Activated T-cell treated with anti-CD3 and anti-CD28 coated beads, Interleukin-2, amount 50 U/mL, for 4 hours (primary cell): ENCODE measurements around the gene PPFIBP1. TPM values are rescaled to one million over a fixed set of nuclear protein-coding genes. Genes with fewer than 3 reads are reported as not detected.
"Not testable (repeated sequence)": the region's sequence is repeated elsewhere in the genome, so short reads cannot be mapped to it uniquely, and the experiment has no call there.

Source experiments
- ATAC-seq, 2 donors: fragments of 200-7000 bp; cut with Tn5 transposase; one replicate each; pipeline ENCODE4 v1.10.0; 2021
- DNase-seq: peaks from one replicate; pipeline ENCODE4 v3.0.0-alpha.2; 2020
- H3K27me3 Mint-ChIP-seq: one replicate; pipeline ENCODE4 v1.8.0; 2021; ENCODE audit warnings: low read depth, mixed read lengths
- H3K36me3 Mint-ChIP-seq: one replicate; pipeline ENCODE4 v1.8.0; 2022; ENCODE audit warnings: mixed read lengths; ENCODE audit not compliant: insufficient read depth
- H3K4me1 Mint-ChIP-seq: one replicate; pipeline ENCODE4 v1.8.0; 2021; ENCODE audit warnings: low read depth, mixed read lengths
- H3K4me3 Mint-ChIP-seq: one replicate; pipeline ENCODE4 v1.8.0; 2021; ENCODE audit warnings: mild to moderate bottlenecking, moderate library complexity, mixed read lengths
- H3K9me3 Mint-ChIP-seq: one replicate; pipeline ENCODE4 v1.8.0; 2021; ENCODE audit warnings: mixed read lengths
- total RNA-seq, 3 donors: library from RNA; stranded (reverse); gene quantifications; one replicate each; pipeline ENCODE4 v1.2.1, GENCODE V29; 2021

Gene PPFIBP1
- total RNA-seq, 3 donors from 2014 or later = 7.4 to 11.6 (median 10.9) TPM

GRCh38 chr12:27577688-27578087, 53.7 kb downstream of the PPFIBP1 start:
- H3K36me3 Mint-ChIP-seq = peaks cover 1% of the 10 kb centered on the region
- no peaks in the 10 kb centered on the region for H3K9me3 Mint-ChIP-seq
- DNase-seq = no peak
- H3K4me1 Mint-ChIP-seq = peaks cover 2% of the 10 kb centered on the region
- H3K27me3 Mint-ChIP-seq = no peaks in the 10 kb centered on the region
- no peak for ATAC-seq
- no peak overlapping the region for H3K4me3 Mint-ChIP-seq

- ATAC-seq (no peak), DNase-seq (no peak)
- Mint-ChIP-seq H3K4me3 (no peak overlapping the region), H3K36me3 (peaks cover 1% of the 10 kb centered on the region), H3K9me3 (no peaks in the 10 kb centered on the region), H3K4me1 (peaks cover 2% of the 10 kb centered on the region), H3K27me3 (no peaks in the 10 kb centered on the region)
Observed at GRCh38 chr12:27578689-27579372, 54.8 kb downstream of the PPFIBP1 start.

GRCh38 chr12:27580561-27581330, 56.7 kb downstream of the PPFIBP1 start:
- H3K36me3 Mint-ChIP-seq = peaks cover 1% of the 10 kb centered on the region
- no peak for ATAC-seq

GRCh38 chr12:27581331-27581671, 57.3 kb downstream of the PPFIBP1 start:
- not testable (repeated sequence) for H3K27me3 Mint-ChIP-seq, H3K9me3 Mint-ChIP-seq, H3K4me1 Mint-ChIP-seq, DNase-seq, H3K36me3 Mint-ChIP-seq, H3K4me3 Mint-ChIP-seq
- peak in 1 of 2 donors; percentile 10 for ATAC-seq

More at GRCh38 chr12:27580561-27581330, 56.7 kb downstream of the PPFIBP1 start:
- DNase-seq = no peak
- Mint-ChIP-seq H3K4me3 (no peak overlapping the region), H3K9me3 (no peaks in the 10 kb centered on the region), H3K4me1 (peaks cover 2% of the 10 kb centered on the region), H3K27me3 (no peaks in the 10 kb centered on the region)

- not testable (repeated sequence) for DNase-seq, H3K9me3 Mint-ChIP-seq, H3K36me3 Mint-ChIP-seq, H3K4me3 Mint-ChIP-seq, H3K4me1 Mint-ChIP-seq, ATAC-seq, H3K27me3 Mint-ChIP-seq
Observed at GRCh38 chr12:27581833-27582232, 57.8 kb downstream of the PPFIBP1 start.

- not testable (repeated sequence) for H3K27me3 Mint-ChIP-seq, ATAC-seq, H3K9me3 Mint-ChIP-seq, DNase-seq, H3K4me1 Mint-ChIP-seq, H3K36me3 Mint-ChIP-seq, H3K4me3 Mint-ChIP-seq
Observed at GRCh38 chr12:27582445-27582844, 58.4 kb downstream of the PPFIBP1 start.

- Mint-ChIP-seq H3K9me3 (no peaks in the 10 kb centered on the region), H3K4me3 (no peak overlapping the region), H3K4me1 (peaks cover 7% of the 10 kb centered on the region), H3K36me3 (no peaks in the 10 kb centered on the region), H3K27me3 (no peaks in the 10 kb centered on the region)
- no peak for ATAC-seq
- DNase-seq = no peak
Observed at GRCh38 chr12:27583057-27583797, 59.2 kb downstream of the PPFIBP1 start.

GRCh38 chr12:27583981-27584380, 60.0 kb downstream of the PPFIBP1 start:
- no peaks in the 10 kb centered on the region for H3K9me3 Mint-ChIP-seq
- no peaks in the 10 kb centered on the region for H3K36me3 Mint-ChIP-seq

GRCh38 chr12:27585739-27586265, 61.8 kb downstream of the PPFIBP1 start:
- no peak for DNase-seq
- peaks cover 9% of the 10 kb centered on the region for H3K4me1 Mint-ChIP-seq
- no peaks in the 10 kb centered on the region for H3K27me3 Mint-ChIP-seq
- H3K4me3 Mint-ChIP-seq = no peak overlapping the region
- no peaks in the 10 kb centered on the region for H3K36me3 Mint-ChIP-seq
- no peaks in the 10 kb centered on the region for H3K9me3 Mint-ChIP-seq
- ATAC-seq = no peak

More at GRCh38 chr12:27583981-27584380, 60.0 kb downstream of the PPFIBP1 start:
- no peak for DNase-seq
- ATAC-seq = no peak
- H3K4me1 Mint-ChIP-seq = peaks cover 9% of the 10 kb centered on the region
- no peaks in the 10 kb centered on the region for H3K27me3 Mint-ChIP-seq
- no peak overlapping the region for H3K4me3 Mint-ChIP-seq

GRCh38 chr12:27588075-27588730, 64.2 kb downstream of the PPFIBP1 start:
- not testable (repeated sequence) for DNase-seq, H3K9me3 Mint-ChIP-seq, H3K27me3 Mint-ChIP-seq, H3K4me1 Mint-ChIP-seq, H3K36me3 Mint-ChIP-seq
- ATAC-seq = peak; percentile 62 to 69
- H3K4me3 Mint-ChIP-seq = peak overlapping the region; percentile 3

GRCh38 chr12:27588776-27589175, 64.8 kb downstream of the PPFIBP1 start:
- no peaks in the 10 kb centered on the region for H3K9me3 Mint-ChIP-seq
- peaks cover 2% of the 10 kb centered on the region for H3K36me3 Mint-ChIP-seq
- peaks cover 9% of the 10 kb centered on the region for H3K4me1 Mint-ChIP-seq
- H3K4me3 Mint-ChIP-seq = no peak overlapping the region
- DNase-seq (no peak), ATAC-seq (no peak)
- no peaks in the 10 kb centered on the region for H3K27me3 Mint-ChIP-seq

GRCh38 chr12:27589419-27589818, 65.4 kb downstream of the PPFIBP1 start:
- Mint-ChIP-seq H3K4me3 (no peak overlapping the region), H3K4me1 (peaks cover 9% of the 10 kb centered on the region), H3K9me3 (no peaks in the 10 kb centered on the region), H3K27me3 (no peaks in the 10 kb centered on the region), H3K36me3 (peaks cover 3% of the 10 kb centered on the region)
- no peak for DNase-seq
- no peak for ATAC-seq

GRCh38 chr12:27591698-27592097, 67.7 kb downstream of the PPFIBP1 start:
- not testable (repeated sequence) for ATAC-seq, H3K4me1 Mint-ChIP-seq

GRCh38 chr12:27592548-27592947, 68.5 kb downstream of the PPFIBP1 start:
- ATAC-seq = no peak
- H3K4me3 Mint-ChIP-seq = no peak overlapping the region
- peaks cover 1% of the 10 kb centered on the region for H3K27me3 Mint-ChIP-seq
- H3K9me3 Mint-ChIP-seq = no peaks in the 10 kb centered on the region
- no peak for DNase-seq
- peaks cover 11% of the 10 kb centered on the region for H3K36me3 Mint-ChIP-seq
- H3K4me1 Mint-ChIP-seq = peaks cover 9% of the 10 kb centered on the region

More at GRCh38 chr12:27591698-27592097, 67.7 kb downstream of the PPFIBP1 start:
- not testable (repeated sequence) for H3K4me3 Mint-ChIP-seq, H3K9me3 Mint-ChIP-seq, H3K27me3 Mint-ChIP-seq, DNase-seq
- H3K36me3 Mint-ChIP-seq = peaks cover 11% of the 10 kb centered on the region
